HG03354 (cell line): Measurements from ENCODE around the gene SMIM24.
"Not testable (repeated sequence)": the region's sequence is repeated elsewhere in the genome, so short reads cannot be mapped to it uniquely, and the experiment has no call there.

Experiments used
- ATAC-seq: cut with Tn5 transposase; IDR thresholded peaks from one replicate; pipeline ENCODE4 v1.9.1; 2021; ENCODE audit warnings: mild to moderate bottlenecking; ENCODE audit not compliant: unreplicated experiment, poor library complexity, severe bottlenecking

SMIM24 gene

GRCh38 chr19:3480383-3481091 lies at the start of gene SMIM24:
Gene SMIM24, minus strand, starts transcription at chr19:3480525. Its CDS starts 62 bp downstream, at chr19:3480463.
- ATAC-seq: no peak

- not testable (repeated sequence) for ATAC-seq
These were observed 49.0 kb upstream of the SMIM24 start for GRCh38 chr19:3529299-3529698.

GRCh38 chr19:3528539-3529211 lies 48.4 kb upstream of the SMIM24 start:
- no peak for ATAC-seq

- no peak for ATAC-seq
These were observed 47.8 kb upstream of the SMIM24 start for GRCh38 chr19:3528080-3528479.

- no peak for ATAC-seq
These were observed 47.0 kb upstream of the SMIM24 start for GRCh38 chr19:3527238-3527910.

GRCh38 chr19:3526507-3527237 lies 46.3 kb upstream of the SMIM24 start:
- no peak for ATAC-seq

- ATAC-seq: no peak
These were observed 44.7 kb upstream of the SMIM24 start for GRCh38 chr19:3524904-3525451.

- ATAC-seq: no peak
These were observed 43.9 kb upstream of the SMIM24 start for GRCh38 chr19:3524078-3524842.

- ATAC-seq: no peak
These were observed 43.2 kb upstream of the SMIM24 start for GRCh38 chr19:3523361-3524077.

- ATAC-seq: no peak
These were observed 42.4 kb upstream of the SMIM24 start for GRCh38 chr19:3522421-3523360.

- no peak for ATAC-seq
These were observed 40.8 kb upstream of the SMIM24 start for GRCh38 chr19:3521104-3521445.

GRCh38 chr19:3520166-3521103 lies 40.1 kb upstream of the SMIM24 start:
- no peak for ATAC-seq

GRCh38 chr19:3519126-3519525 lies 38.8 kb upstream of the SMIM24 start:
- no peak for ATAC-seq

GRCh38 chr19:3518659-3519058 lies 38.3 kb upstream of the SMIM24 start:
- ATAC-seq: no peak

GRCh38 chr19:3518255-3518654 lies 37.9 kb upstream of the SMIM24 start:
- no peak for ATAC-seq

- ATAC-seq: no peak
These were observed 37.3 kb upstream of the SMIM24 start for GRCh38 chr19:3517638-3518037.
